Spleen (tissue), 7 donors: ENCODE data around the gene RIGI.

Experiments used
- CTCF ChIP-seq, 11 experiments: fragments of 200-600 bp in 7 of 11; fragments of 450-650 bp in 4 of 11; sonication (generic) in 4 of 11; IDR thresholded peaks in 8 of 11; conservative IDR thresholded peaks in 3 of 11; 1 replicate in 7 of 11; 2 replicates in 4 of 11; pipeline versions ENCODE4 v1.4.0 to v1.8.0; 2016 to 2021; ENCODE audit warnings: antibody characterized with exemption in 11 of 11, inconsistent platforms in 4 of 11, mild to moderate bottlenecking in 1 of 11
- POLR2A ChIP-seq, 3 donors: fragments of 450-650 bp; IDR thresholded peaks; one replicate each; pipeline ENCODE4 v1.5.1; 2017; ENCODE audit warnings: antibody characterized with exemption in 3 of 3, mild to moderate bottlenecking in 1 of 3
- donor health status: DM: no; HTN: no; CAD: no; lungs with moderate emphysema.
- donor health status: DM: no; HTN: no; CAD: no.
- donor health status: DM: no; HTN: no; CAD: no.

GRCh38 chr9:32523910-32524309 is 2.1 kb downstream of the RIGI start:
- TF ChIP-seq CTCF (IDR thresholded peaks at IDR 0.05 in 8 of 11, conservative IDR thresholded peaks at IDR 0.05 in 3 of 11) (no peak), POLR2A (IDR thresholded peaks at IDR 0.05) (no peak)
